H9 (cell line): ENCODE measurements around the gene JPH2. TPM values are rescaled to one million over a fixed set of nuclear protein-coding genes. Genes with fewer than 3 reads are reported as not detected.
"Not testable (repeated sequence)": the region's sequence is repeated elsewhere in the genome, so short reads cannot be mapped to it uniquely, and the experiment has no call there.

Experiments
- DNase-seq: peaks from one replicate; pipeline ENCODE4 v3.0.0-alpha.2; 2017
- H2AFZ ChIP-seq: one replicate; pipeline ENCODE4 v1.6.1; 2013; ENCODE audit warnings: mild to moderate bottlenecking, low read length, control low read depth, moderate library complexity
- H2AK5ac ChIP-seq: 2 replicates; pipeline ENCODE4 v1.6.1; 2013; ENCODE audit warnings: low read length, control low read depth, mixed read lengths; ENCODE audit not compliant: insufficient read length
- H2BK120ac ChIP-seq: one replicate; pipeline ENCODE4 v1.6.1; 2013; ENCODE audit warnings: low read depth, mild to moderate bottlenecking, low read length, control low read depth, inconsistent platforms; ENCODE audit not compliant: poor library complexity, severe bottlenecking
- H2BK12ac ChIP-seq: 2 replicates; pipeline ENCODE4 v1.6.1; 2013; ENCODE audit warnings: low read length, control low read depth, mixed read lengths, low read depth; ENCODE audit not compliant: insufficient read length
- H2BK15ac ChIP-seq: 2 replicates; pipeline ENCODE4 v1.6.1; 2013; ENCODE audit warnings: low read depth, low read length, control low read depth
- H2BK20ac ChIP-seq: one replicate; pipeline ENCODE4 v1.6.1; 2013; ENCODE audit warnings: low read depth, mild to moderate bottlenecking, low read length, control low read depth, inconsistent platforms; ENCODE audit not compliant: poor library complexity, severe bottlenecking
- H2BK5ac ChIP-seq: 2 replicates; pipeline ENCODE4 v1.6.1; 2013; ENCODE audit warnings: low read length, control low read depth, mixed read lengths; ENCODE audit not compliant: insufficient read length
- H3K14ac ChIP-seq: 2 replicates; pipeline ENCODE4 v1.6.1; 2013; ENCODE audit warnings: low read length, control low read depth; ENCODE audit not compliant: insufficient read depth
- H3K18ac ChIP-seq: 2 replicates; pipeline ENCODE4 v1.6.1; 2013; ENCODE audit warnings: low read depth, mild to moderate bottlenecking, mixed read lengths, low read length, control low read depth; ENCODE audit not compliant: insufficient read length
- H3K23ac ChIP-seq: 2 replicates; pipeline ENCODE4 v1.6.1; 2013; ENCODE audit warnings: low read length, control low read depth, mixed read lengths, low read depth; ENCODE audit not compliant: insufficient read length
- H3K23me2 ChIP-seq: 2 replicates; pipeline ENCODE4 v1.6.1; 2013; ENCODE audit warnings: low read depth, mild to moderate bottlenecking, mixed read lengths, low read length, control low read depth; ENCODE audit not compliant: insufficient read length, poor library complexity, severe bottlenecking
- H3K27ac ChIP-seq: 2 replicates; pipeline ENCODE4 v1.5.1; 2013; ENCODE audit warnings: low read length, control low read depth, mixed read lengths, low read depth; ENCODE audit not compliant: insufficient read length
- H3K27me3 ChIP-seq: 2 replicates; pipeline ENCODE4 v1.6.1; 2013; ENCODE audit warnings: low read length, control low read depth, inconsistent platforms; ENCODE audit not compliant: insufficient read depth
- H3K4ac ChIP-seq: 2 replicates; pipeline ENCODE4 v1.6.1; 2013; ENCODE audit warnings: low read depth, mild to moderate bottlenecking, control low read depth, inconsistent platforms, low read length, moderate library complexity
- H3K4me1 ChIP-seq: 2 replicates; pipeline ENCODE4 v1.6.1; 2013; ENCODE audit warnings: low read length, control low read depth, inconsistent platforms; ENCODE audit not compliant: insufficient read depth
- H3K4me2 ChIP-seq: 2 replicates; pipeline ENCODE4 v1.6.1; 2013; ENCODE audit warnings: low read length, control low read depth, mixed read lengths; ENCODE audit not compliant: insufficient read length, insufficient read depth
- H3K56ac ChIP-seq: 2 replicates; pipeline ENCODE4 v1.6.1; 2013; ENCODE audit warnings: low read depth, mild to moderate bottlenecking, mixed read lengths, low read length, control low read depth; ENCODE audit not compliant: insufficient read length
- H3K79me1 ChIP-seq: 2 replicates; pipeline ENCODE4 v1.6.1; 2013; ENCODE audit warnings: low read depth, mild to moderate bottlenecking, moderate library complexity, low read length, control low read depth, inconsistent platforms; ENCODE audit not compliant: insufficient read depth, poor library complexity, severe bottlenecking
- H3K79me2 ChIP-seq: 2 replicates; pipeline ENCODE4 v1.6.1; 2013; ENCODE audit warnings: low read length, control low read depth, inconsistent platforms; ENCODE audit not compliant: insufficient read depth
- H3K9ac ChIP-seq: 2 replicates; pipeline ENCODE4 v1.6.1; 2013; ENCODE audit warnings: low read length, control low read depth, mixed read lengths; ENCODE audit not compliant: insufficient read length; ENCODE audit errors: extremely low read depth
- H3K9me3 ChIP-seq: one replicate; pipeline ENCODE4 v1.6.1; 2013; ENCODE audit warnings: low read depth, low read length, inconsistent platforms; ENCODE audit not compliant: control insufficient read depth
- H3T11ph ChIP-seq: one replicate; pipeline ENCODE4 v1.6.1; 2013; ENCODE audit warnings: mild to moderate bottlenecking, low read length, control low read depth, inconsistent platforms
- H4K20me1 ChIP-seq: one replicate; pipeline ENCODE4 v1.6.1; 2013; ENCODE audit not compliant: control insufficient read depth, insufficient read length, insufficient read depth
- H4K5ac ChIP-seq: 2 replicates; pipeline ENCODE4 v1.6.1; 2013; ENCODE audit warnings: low read depth, mild to moderate bottlenecking, mixed read lengths, low read length, control low read depth; ENCODE audit not compliant: insufficient read length
- H4K8ac ChIP-seq: replicated peaks from 2 replicates; pipeline ENCODE4 v1.6.1; 2013; ENCODE audit warnings: low read length, control low read depth, mixed read lengths, low read depth; ENCODE audit not compliant: insufficient read length
- H4K91ac ChIP-seq: 2 replicates; pipeline ENCODE4 v1.6.1; 2013; ENCODE audit warnings: low read depth, mild to moderate bottlenecking, moderate library complexity, mixed read lengths, low read length, control low read depth; ENCODE audit not compliant: insufficient read length
- H3K27ac Mint-ChIP-seq, 3 experiments: 2 replicates in 2 of 3; 3 replicates in 1 of 3; pipeline ENCODE4 v1.8.0; 2020 to 2021; ENCODE audit warnings: mixed read lengths in 3 of 3, mild to moderate bottlenecking in 1 of 3, moderate library complexity in 1 of 3
- H3K27me3 Mint-ChIP-seq: 2 replicates; pipeline ENCODE4 v1.8.0; 2021; ENCODE audit warnings: low read depth, mild to moderate bottlenecking, moderate library complexity, mixed read lengths
- H3K36me3 Mint-ChIP-seq, 3 experiments: 2 replicates in 2 of 3; 3 replicates in 1 of 3; pipeline ENCODE4 v1.8.0; 2020 to 2021; ENCODE audit warnings: low read depth in 3 of 3, mixed read lengths in 3 of 3; ENCODE audit not compliant: insufficient read depth in 1 of 3
- H3K4me1 Mint-ChIP-seq, 2 experiments: 2 replicates each; pipeline ENCODE4 v1.8.0; 2020; ENCODE audit warnings: mixed read lengths in 2 of 2
- H3K4me3 Mint-ChIP-seq, 2 experiments: 2 replicates in 1 of 2; 3 replicates in 1 of 2; pipeline ENCODE4 v1.8.0; 2020 to 2021; ENCODE audit warnings: mild to moderate bottlenecking in 2 of 2, mixed read lengths in 2 of 2, moderate library complexity in 1 of 2
- H3K9me3 Mint-ChIP-seq, 2 experiments: 2 replicates in 1 of 2; 3 replicates in 1 of 2; pipeline ENCODE4 v1.8.0; 2020; ENCODE audit warnings: mild to moderate bottlenecking in 2 of 2, mixed read lengths in 2 of 2, moderate library complexity in 1 of 2
- CTCF ChIP-seq: fragments of 200-600 bp; sonication (generic); conservative IDR thresholded peaks from 3 replicates; pipeline ENCODE4 v1.8.0; 2021; ENCODE audit warnings: antibody characterized with exemption, mild to moderate bottlenecking
- WGBS: extraction: QIAGEN DNeasy Blood & Tissue Kit; methylation state at CpG from one replicate; pipeline ENCODE4 v1.1.7; 2013; ENCODE audit warnings: missing lambda C conversion rate, low lambda C conversion rate, mixed read lengths; ENCODE audit not compliant: insufficient read length; ENCODE audit errors: extremely low coverage; 5-methylcytosine and 5-hydroxymethylcytosine counted together
- total RNA-seq: library from RNA; stranded (reverse); gene quantifications from 2 replicates; pipeline ENCODE4 v1.2.1, GENCODE V29; 2021

The JPH2 gene
- total RNA-seq, 1 experiment from 2014 or later = 0.31 TPM

GRCh38 chr20:44193801-44194200 lies 6.8 kb upstream of the JPH2 start:
- no peak overlapping the region for H3K4me3 Mint-ChIP-seq
- no peak overlapping the region for H3K9ac ChIP-seq
- H3K9me3 Mint-ChIP-seq = no peaks in the 10 kb centered on the region
- H3K27me3 Mint-ChIP-seq = peaks cover 5% of the 10 kb centered on the region
- no peak overlapping the region for H2BK15ac ChIP-seq
- no peaks in the 10 kb centered on the region for H3K27me3 ChIP-seq
- no peak overlapping the region for H3K27ac Mint-ChIP-seq
- H3K9me3 ChIP-seq = no peaks in the 10 kb centered on the region
- H2BK120ac ChIP-seq = no peak overlapping the region
- H3K4me1 Mint-ChIP-seq = no peaks in the 10 kb centered on the region
- no peak overlapping the region for H3K23ac ChIP-seq
- no peak for DNase-seq
- no peak overlapping the region for H3K18ac ChIP-seq
- no peaks in the 10 kb centered on the region for H3K79me1 ChIP-seq
- H3T11ph ChIP-seq = no peak overlapping the region
- H3K23me2 ChIP-seq = no peaks in the 10 kb centered on the region
- no peak overlapping the region for H3K4me2 ChIP-seq
- H3K14ac ChIP-seq = no peak overlapping the region
- H2BK5ac ChIP-seq = no peak overlapping the region
- no peak overlapping the region for H2AFZ ChIP-seq
- no peak for TF ChIP-seq CTCF
- H3K36me3 Mint-ChIP-seq = peaks cover 15 to 23% (median 18%) of the 10 kb centered on the region in 3 experiments; a peak in 6 of 7 replicates
- no peaks in the 10 kb centered on the region for H3K79me2 ChIP-seq
- no peaks in the 10 kb centered on the region for H3K4me1 ChIP-seq
- no peak overlapping the region for H2BK20ac ChIP-seq
- WGBS = no CpG with 5 or more reads among the region's 2 CpGs
- no peaks in the 10 kb centered on the region for H4K20me1 ChIP-seq
- no peak overlapping the region for H3K4ac ChIP-seq
- no peak overlapping the region for H4K91ac ChIP-seq
- no peak overlapping the region for H2BK12ac ChIP-seq
- H4K5ac ChIP-seq = no peak overlapping the region
- no peak overlapping the region for H3K56ac ChIP-seq
- no peak overlapping the region for H3K27ac ChIP-seq
- H4K8ac ChIP-seq = no peak overlapping the region
- no peak overlapping the region for H2AK5ac ChIP-seq

- not testable (repeated sequence) for H3K4ac ChIP-seq, H3K23me2 ChIP-seq, H3K79me2 ChIP-seq, H3K9ac ChIP-seq, H4K91ac ChIP-seq, H2BK5ac ChIP-seq, H3K4me1 ChIP-seq, H3K27ac Mint-ChIP-seq, H4K20me1 ChIP-seq, H3K23ac ChIP-seq, H3T11ph ChIP-seq, H2AK5ac ChIP-seq, H3K14ac ChIP-seq, H2BK120ac ChIP-seq, H3K18ac ChIP-seq, H3K79me1 ChIP-seq, H3K36me3 Mint-ChIP-seq, H2AFZ ChIP-seq, DNase-seq, H4K8ac ChIP-seq, H3K27me3 ChIP-seq, H3K56ac ChIP-seq, H3K27ac ChIP-seq, H3K9me3 Mint-ChIP-seq, H2BK12ac ChIP-seq, H3K4me3 Mint-ChIP-seq, H2BK20ac ChIP-seq, H4K5ac ChIP-seq, H2BK15ac ChIP-seq, H3K9me3 ChIP-seq, H3K4me2 ChIP-seq
- H3K27me3 Mint-ChIP-seq = peaks cover 12% of the 10 kb centered on the region
- H3K4me1 Mint-ChIP-seq = peaks cover 8 to 10% of the 10 kb centered on the region in 2 experiments
- WGBS = no CpG with 5 or more reads among the region's 5 CpGs
These were observed 4.7 kb upstream of the JPH2 start for GRCh38 chr20:44191640-44192039.
